Measurements from ENCODE around the gene MEX3D. TPM values are rescaled to one million over a fixed set of nuclear protein-coding genes. Genes with fewer than 3 reads are reported as not detected.

Gene MEX3D
- total and polyA plus RNA-seq, 2 experiments from 2014 or later = 12.4 to 94.9 TPM

GRCh38 chr19:1569997-1570396 is 1.9 kb upstream of the MEX3D start:
- peaks cover 48% of the 10 kb centered on the region for H3K27me3 Mint-ChIP-seq (ENCODE audit: insufficient read depth, low read depth, poor library complexity)
- no peak for ATAC-seq

More at GRCh38 chr19:1569997-1570396, 1.9 kb upstream of the MEX3D start:
- no peaks in the 10 kb centered on the region for H3K36me3 ChIP-seq (ENCODE audit: insufficient read depth)
- H3K27me3 ChIP-seq (ENCODE audit: insufficient read depth) = peaks cover 25% of the 10 kb centered on the region
- DNase-seq (ENCODE audit: low spot score) = no peak
- Mint-ChIP-seq H3K4me3 (peak overlapping the region; percentile 52; the same call in 1 of the 3 replicates), H3K36me3 (ENCODE audit: low read depth) (peaks cover 8% of the 10 kb centered on the region), H3K9me3 (peaks cover 9% of the 10 kb centered on the region), H3K27ac (no peak overlapping the region), H3K4me1 (peaks cover 8% of the 10 kb centered on the region)
- H3K9me2 ChIP-seq (ENCODE audit: insufficient read depth) = no peaks in the 10 kb centered on the region
- peaks cover 17% of the 10 kb centered on the region for H3K79me2 ChIP-seq (replicated peaks; ENCODE audit: insufficient read depth)
- no peaks in the 10 kb centered on the region; the same call in 1 of the 2 replicates for H3F3A ChIP-seq (replicated peaks; ENCODE audit: low read depth)
- H3K27ac ChIP-seq (ENCODE audit: low read depth) = no peak overlapping the region
- H3K4me2 ChIP-seq = peak overlapping the region; percentile 12; the same call in 1 of the 2 replicates
- no peak overlapping the region for H3K4me3 ChIP-seq
- no peak overlapping the region for H2AFZ ChIP-seq
- no peaks in the 10 kb centered on the region; the same call in 1 of the 2 replicates for H3K4me1 ChIP-seq (ENCODE audit: insufficient read depth)
- TF ChIP-seq ETS1 (IDR thresholded peaks at IDR 0.05) (no peak), POLR2AphosphoS5 (IDR thresholded peaks at IDR 0.05; ENCODE audit: low read depth) (no peak), ZNF114 (CRISPR knock-in tag; IDR thresholded peaks at IDR 0.05) (no peak), EZH2phosphoT487 (IDR thresholded peaks at IDR 0.05; ENCODE audit: unreplicated experiment) (no peak), JUNB (IDR thresholded peaks at IDR 0.05; ENCODE audit: unreplicated experiment) (no peak), ZNF331 (CRISPR knock-in tag; IDR thresholded peaks at IDR 0.05; ENCODE audit: low read depth) (no peak), CTCF (conservative IDR thresholded peaks at IDR 0.05; ENCODE audit: low read depth in 2 of 2) (no peak), REST (IDR thresholded peaks at IDR 0.05; ENCODE audit: unreplicated experiment) (no peak), STAT1 (IDR thresholded peaks at IDR 0.05; ENCODE audit: unreplicated experiment) (no peak), CREB1 (CRISPR knock-in tag; IDR thresholded peaks at IDR 0.05; ENCODE audit: low read depth) (no peak), EZH2 (IDR thresholded peaks at IDR 0.05; ENCODE audit: low read depth, unreplicated experiment) (no peak), NANOG (IDR thresholded peaks at IDR 0.05; ENCODE audit: borderline replicate concordance) (no peak), ZNF462 (CRISPR knock-in tag; IDR thresholded peaks at IDR 0.05) (no peak)
- peaks cover 12% of the 10 kb centered on the region; the same call in 1 of the 2 replicates for H4K20me1 ChIP-seq (replicated peaks; ENCODE audit: insufficient read depth)
